ENCODE results near the gene KRTAP29-1.
A peak's percentile ranks its signal among the peaks of the same experiment; 100 is the strongest.

Gene KRTAP29-1

GRCh38 chr17:41308918-41309359, 6.3 kb upstream of the KRTAP29-1 start, which contains the start of gene KRTAP16-1:
Gene KRTAP16-1 (minus strand): TSS chr17:41309309. CDS start chr17:41309253, 56 bp downstream.
- no peak within 1 kb of the TSS for H3K4me3 ChIP-seq (ENCODE audit: low read depth, low read length)
- no peak for DNase-seq (ENCODE audit: low read depth)
- no peak for TF ChIP-seq CTCF (conservative IDR thresholded peaks at IDR 0.05; ENCODE audit: low read depth, low read length)

- DNase-seq (ENCODE audit: low read depth): no peak
- no peak for TF ChIP-seq CTCF (conservative IDR thresholded peaks at IDR 0.05; ENCODE audit: low read depth, low read length)
- no peak overlapping the region for H3K4me3 ChIP-seq (ENCODE audit: low read depth, low read length)
These were observed 5.7 kb upstream of the KRTAP29-1 start for GRCh38 chr17:41308251-41308917.

GRCh38 chr17:41307647-41308046, 5.0 kb upstream of the KRTAP29-1 start:
- no peak overlapping the region for H3K4me3 ChIP-seq (ENCODE audit: low read depth, low read length)
- TF ChIP-seq CTCF (conservative IDR thresholded peaks at IDR 0.05; ENCODE audit: low read depth, low read length): no peak
- peak; percentile 55 for DNase-seq (ENCODE audit: low read depth)

- DNase-seq (ENCODE audit: low read depth): no peak
- H3K4me3 ChIP-seq (ENCODE audit: low read depth, low read length): no peak overlapping the region
- no peak for TF ChIP-seq CTCF (conservative IDR thresholded peaks at IDR 0.05; ENCODE audit: low read depth, low read length)
These were observed 1.4 kb upstream of the KRTAP29-1 start for GRCh38 chr17:41304091-41304490.

GRCh38 chr17:41302981-41303380, 330 bp upstream of the KRTAP29-1 start:
- TF ChIP-seq CTCF (conservative IDR thresholded peaks at IDR 0.05; ENCODE audit: low read depth, low read length): no peak
- no peak overlapping the region for H3K4me3 ChIP-seq (ENCODE audit: low read depth, low read length)
- DNase-seq (ENCODE audit: low read depth): no peak

- TF ChIP-seq CTCF (conservative IDR thresholded peaks at IDR 0.05; ENCODE audit: low read depth, low read length): no peak
- DNase-seq (ENCODE audit: low read depth): no peak
These were observed 1.4 kb downstream of the KRTAP29-1 start for GRCh38 chr17:41301204-41301790.

More at GRCh38 chr17:41301204-41301790, 1.4 kb downstream of the KRTAP29-1 start:
- no peak overlapping the region for H3K4me3 ChIP-seq (ENCODE audit: low read depth, low read length)

Data from choroid plexus epithelial cell (primary cell).